Measurements from ENCODE around the gene CCDC93. TPM values are rescaled to one million over a fixed set of nuclear protein-coding genes. Genes with fewer than 3 reads are reported as not detected.

The CCDC93 gene, protein sequence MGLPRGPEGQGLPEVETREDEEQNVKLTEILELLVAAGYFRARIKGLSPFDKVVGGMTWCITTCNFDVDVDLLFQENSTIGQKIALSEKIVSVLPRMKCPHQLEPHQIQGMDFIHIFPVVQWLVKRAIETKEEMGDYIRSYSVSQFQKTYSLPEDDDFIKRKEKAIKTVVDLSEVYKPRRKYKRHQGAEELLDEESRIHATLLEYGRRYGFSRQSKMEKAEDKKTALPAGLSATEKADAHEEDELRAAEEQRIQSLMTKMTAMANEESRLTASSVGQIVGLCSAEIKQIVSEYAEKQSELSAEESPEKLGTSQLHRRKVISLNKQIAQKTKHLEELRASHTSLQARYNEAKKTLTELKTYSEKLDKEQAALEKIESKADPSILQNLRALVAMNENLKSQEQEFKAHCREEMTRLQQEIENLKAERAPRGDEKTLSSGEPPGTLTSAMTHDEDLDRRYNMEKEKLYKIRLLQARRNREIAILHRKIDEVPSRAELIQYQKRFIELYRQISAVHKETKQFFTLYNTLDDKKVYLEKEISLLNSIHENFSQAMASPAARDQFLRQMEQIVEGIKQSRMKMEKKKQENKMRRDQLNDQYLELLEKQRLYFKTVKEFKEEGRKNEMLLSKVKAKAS
- total RNA-seq: 100 to 1,000 TPM in 1 of 4 donors, 10 to 100 TPM in 3; 41.6 to 450 (median 80.7) TPM

DNA sequence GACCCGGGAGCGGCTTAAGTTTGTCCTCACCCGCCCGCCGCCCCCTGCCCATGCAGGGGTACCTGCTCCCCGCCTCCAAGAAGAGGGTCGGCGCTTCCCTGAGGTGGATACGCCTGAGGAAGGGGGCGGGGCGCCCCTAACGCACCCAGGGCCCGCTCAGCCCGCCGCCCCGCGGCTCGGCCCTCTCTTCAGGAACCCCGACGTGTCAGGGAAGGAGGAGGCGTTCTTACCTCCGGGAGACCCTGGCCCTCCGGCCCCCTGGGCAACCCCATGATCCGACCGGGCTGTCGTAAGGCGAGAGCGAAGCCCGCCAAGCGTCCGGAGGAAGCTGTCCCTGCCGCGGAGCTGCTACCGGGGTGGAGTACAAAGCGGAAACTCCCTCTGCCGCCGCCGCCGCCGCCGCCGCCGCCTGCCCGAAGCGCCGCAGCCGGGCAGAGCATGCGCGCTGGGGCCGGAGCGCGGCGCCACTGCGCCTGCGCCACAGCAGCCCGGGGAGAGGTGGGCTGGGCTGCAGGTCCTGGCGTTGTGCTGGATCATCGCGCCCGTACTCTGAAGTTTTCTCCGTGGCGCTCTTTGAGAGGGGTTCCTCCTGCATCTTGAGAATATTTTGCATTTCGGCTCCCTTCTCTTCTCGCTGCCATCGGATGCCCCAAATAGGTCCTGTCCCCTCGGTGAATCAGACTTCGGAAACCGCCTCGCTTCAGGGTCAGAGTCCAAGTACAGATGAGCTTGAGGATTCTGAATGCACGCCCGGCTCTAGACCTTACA is at the start of gene CCDC93:
Gene CCDC93, minus strand, starts transcription at position 347 of the 768 bp plus-strand sequence. Its CDS starts 75 bp downstream, at position 272.
- DNase-seq: peak; percentile 86
- peak within 1 kb of the TSS; percentile 90 to 94 (median 92) for H3K4me3 ChIP-seq
- intact Hi-C loops (cut with DNase I; ENCODE audit: low total_unique reads) (no loop called here), in situ Hi-C loops (cut with MboI; ENCODE audit: low pct_ligation_motif_present in 1 of 4, low pct_unique_long_range_greater_than_20kb in 1 of 4, low sequenced_read_pairs in 3 of 4) (no loop called here)
- 0% methylated on average over 12 to 40 of the region's 71 CpGs for WGBS, 2 donors (ENCODE audit: low coverage in 1 of 2)
- H3K36me3 ChIP-seq: no peaks in the 10 kb centered on the region
- H3K9me3 ChIP-seq: no peaks in the 10 kb centered on the region
- TF ChIP-seq EP300 (IDR thresholded peaks at IDR 0.05; ENCODE audit: low read depth): no peak
- TF ChIP-seq, protein P1, sequence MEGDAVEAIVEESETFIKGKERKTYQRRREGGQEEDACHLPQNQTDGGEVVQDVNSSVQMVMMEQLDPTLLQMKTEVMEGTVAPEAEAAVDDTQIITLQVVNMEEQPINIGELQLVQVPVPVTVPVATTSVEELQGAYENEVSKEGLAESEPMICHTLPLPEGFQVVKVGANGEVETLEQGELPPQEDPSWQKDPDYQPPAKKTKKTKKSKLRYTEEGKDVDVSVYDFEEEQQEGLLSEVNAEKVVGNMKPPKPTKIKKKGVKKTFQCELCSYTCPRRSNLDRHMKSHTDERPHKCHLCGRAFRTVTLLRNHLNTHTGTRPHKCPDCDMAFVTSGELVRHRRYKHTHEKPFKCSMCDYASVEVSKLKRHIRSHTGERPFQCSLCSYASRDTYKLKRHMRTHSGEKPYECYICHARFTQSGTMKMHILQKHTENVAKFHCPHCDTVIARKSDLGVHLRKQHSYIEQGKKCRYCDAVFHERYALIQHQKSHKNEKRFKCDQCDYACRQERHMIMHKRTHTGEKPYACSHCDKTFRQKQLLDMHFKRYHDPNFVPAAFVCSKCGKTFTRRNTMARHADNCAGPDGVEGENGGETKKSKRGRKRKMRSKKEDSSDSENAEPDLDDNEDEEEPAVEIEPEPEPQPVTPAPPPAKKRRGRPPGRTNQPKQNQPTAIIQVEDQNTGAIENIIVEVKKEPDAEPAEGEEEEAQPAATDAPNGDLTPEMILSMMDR (IDR thresholded peaks at IDR 0.05): no peak
- TF ChIP-seq POLR2A (IDR thresholded peaks at IDR 0.05): peak; percentile 76
- TF ChIP-seq POLR2AphosphoS5 (IDR thresholded peaks at IDR 0.05): peak; percentile 81 to 87 (median 81)
- peaks cover 0 to 27% (median 16%) of the 10 kb centered on the region in 4 donors for H3K4me1 ChIP-seq
- no peaks in the 10 kb centered on the region for H3K27me3 ChIP-seq
- H3K27ac ChIP-seq: peak within 1 kb of the TSS; percentile 88 to 92 (median 90)

DNA sequence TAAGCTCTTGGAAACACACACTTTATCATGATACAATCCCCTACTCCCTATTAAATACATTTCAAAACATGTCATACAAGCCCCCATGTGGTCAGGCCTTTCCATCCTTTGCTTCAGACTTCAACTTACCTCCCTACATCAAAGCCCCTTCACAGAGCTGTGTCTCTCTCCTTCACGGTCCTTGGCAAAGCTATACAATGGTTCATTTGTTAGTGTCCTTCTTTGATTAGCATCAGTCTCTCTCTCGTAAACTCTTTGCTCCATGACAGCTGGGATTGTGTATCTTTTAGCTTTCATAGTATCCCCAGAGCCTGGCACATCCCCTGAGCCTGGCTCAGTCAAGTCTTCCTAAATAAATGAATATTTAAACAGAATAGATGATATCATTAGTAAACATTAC is 48.8 kb upstream of the CCDC93 start:
- no peak overlapping the region for H3K27ac ChIP-seq
- peaks cover 16% of the 10 kb centered on the region for H3K27me3 ChIP-seq
- TF ChIP-seq, protein P1 (IDR thresholded peaks at IDR 0.05): no peak
- TF ChIP-seq POLR2A (IDR thresholded peaks at IDR 0.05): no peak
- no peak for TF ChIP-seq EP300 (IDR thresholded peaks at IDR 0.05; ENCODE audit: low read depth)
- TF ChIP-seq POLR2AphosphoS5 (IDR thresholded peaks at IDR 0.05): no peak
- DNase-seq: no peak
- no peaks in the 10 kb centered on the region for H3K36me3 ChIP-seq
- H3K9me3 ChIP-seq: no peaks in the 10 kb centered on the region
- 41 to 45% methylated on average over 2 of the region's 2 CpGs for WGBS, 2 donors (ENCODE audit: low coverage in 1 of 2)
- no peaks in the 10 kb centered on the region for H3K4me1 ChIP-seq
- H3K4me3 ChIP-seq: no peak overlapping the region
- intact Hi-C loops (cut with DNase I; ENCODE audit: low total_unique reads): no loop called here
- in situ Hi-C loops (cut with MboI; ENCODE audit: low pct_ligation_motif_present in 1 of 4, low pct_unique_long_range_greater_than_20kb in 1 of 4, low sequenced_read_pairs in 3 of 4): no loop called here

DNA sequence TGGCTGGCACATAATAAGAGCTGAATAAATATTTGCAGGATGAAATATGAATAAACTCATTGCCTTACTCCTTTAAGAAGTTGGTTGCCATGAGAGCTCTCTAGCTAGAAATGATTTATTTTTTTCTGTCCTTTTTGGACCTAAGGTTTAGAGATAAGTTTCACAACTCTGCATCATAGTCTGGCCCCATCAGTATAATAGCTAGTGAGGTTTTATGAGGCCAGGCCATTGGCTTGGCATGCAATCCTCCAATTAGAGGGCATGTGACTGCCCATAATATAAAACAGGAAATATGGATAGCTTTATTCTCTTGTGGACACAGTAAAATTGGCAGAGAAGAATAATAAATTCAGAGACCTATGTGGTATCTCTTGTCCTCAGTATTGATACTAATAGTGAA is 48.2 kb upstream of the CCDC93 start:
- intact Hi-C loops (cut with DNase I; ENCODE audit: low total_unique reads) (no loop called here), in situ Hi-C loops (cut with MboI; ENCODE audit: low pct_ligation_motif_present in 1 of 4, low pct_unique_long_range_greater_than_20kb in 1 of 4, low sequenced_read_pairs in 3 of 4) (no loop called here)
- Histone ChIP-seq H3K4me1 (no peaks in the 10 kb centered on the region), H3K27ac (no peak overlapping the region), H3K9me3 (no peaks in the 10 kb centered on the region), H3K4me3 (no peak overlapping the region), H3K27me3 (peaks cover 16% of the 10 kb centered on the region), H3K36me3 (no peaks in the 10 kb centered on the region)
- TF ChIP-seq, protein P1 (IDR thresholded peaks at IDR 0.05): no peak
- TF ChIP-seq EP300 (IDR thresholded peaks at IDR 0.05; ENCODE audit: low read depth) (no peak), POLR2AphosphoS5 (IDR thresholded peaks at IDR 0.05) (no peak), POLR2A (IDR thresholded peaks at IDR 0.05) (no peak)
- DNase-seq: no peak
